ENCODE measurements around the gene LBX2.

DNA sequence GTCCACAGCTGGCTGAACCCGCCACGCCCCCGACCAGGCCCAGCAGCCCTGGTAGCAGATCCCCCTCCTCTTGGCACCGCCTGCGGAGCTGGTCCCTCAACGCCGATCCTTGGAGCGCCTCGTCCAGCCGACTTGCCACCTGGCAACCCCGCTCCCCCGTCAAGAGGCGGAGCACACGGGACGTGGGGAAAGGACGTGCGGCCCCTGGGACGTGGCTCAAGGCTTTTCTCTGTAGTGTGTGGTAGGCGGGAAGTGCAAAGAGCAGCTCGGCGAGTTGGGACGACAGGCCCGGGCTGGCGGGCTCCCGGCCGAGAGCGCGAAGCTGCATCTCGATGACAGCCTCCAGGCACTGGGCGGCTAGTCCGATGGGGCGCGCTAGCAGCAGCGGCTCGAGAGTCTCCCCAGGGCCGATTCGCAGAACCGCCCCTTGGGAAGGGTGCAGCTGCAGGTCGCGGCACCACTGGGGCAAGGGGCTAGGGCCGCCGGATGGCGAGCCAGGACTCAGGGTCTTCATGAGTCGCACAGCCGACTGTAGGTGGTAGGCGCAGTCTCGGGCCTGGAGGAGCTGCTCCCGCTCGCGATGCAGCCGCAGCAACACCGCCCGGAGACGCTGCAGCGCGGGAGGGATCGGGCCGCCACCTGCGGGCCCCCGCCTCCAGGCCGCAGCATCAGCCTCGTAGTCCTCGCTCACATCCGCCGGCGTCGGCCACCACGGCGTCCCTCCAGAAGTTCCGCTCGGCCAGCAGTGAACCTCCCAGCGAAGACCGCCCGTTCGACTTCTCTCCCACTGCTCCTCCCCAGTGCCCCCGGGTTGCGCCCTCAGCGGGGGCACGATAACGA lies 17.2 kb downstream of the LBX2 start:
- TF ChIP-seq EGR1 (IDR thresholded peaks at IDR 0.05; ENCODE audit: low read depth in 2 of 2) (no peak), TAF1 (conservative IDR thresholded peaks at IDR 0.05) (no peak), RAD21 (IDR thresholded peaks at IDR 0.05) (no peak), YY1 (IDR thresholded peaks at IDR 0.05) (no peak), GABPA (IDR thresholded peaks at IDR 0.05 in 1 of 2, conservative IDR thresholded peaks at IDR 0.05 in 1 of 2) (no peak)
- TF ChIP-seq, protein P1, sequence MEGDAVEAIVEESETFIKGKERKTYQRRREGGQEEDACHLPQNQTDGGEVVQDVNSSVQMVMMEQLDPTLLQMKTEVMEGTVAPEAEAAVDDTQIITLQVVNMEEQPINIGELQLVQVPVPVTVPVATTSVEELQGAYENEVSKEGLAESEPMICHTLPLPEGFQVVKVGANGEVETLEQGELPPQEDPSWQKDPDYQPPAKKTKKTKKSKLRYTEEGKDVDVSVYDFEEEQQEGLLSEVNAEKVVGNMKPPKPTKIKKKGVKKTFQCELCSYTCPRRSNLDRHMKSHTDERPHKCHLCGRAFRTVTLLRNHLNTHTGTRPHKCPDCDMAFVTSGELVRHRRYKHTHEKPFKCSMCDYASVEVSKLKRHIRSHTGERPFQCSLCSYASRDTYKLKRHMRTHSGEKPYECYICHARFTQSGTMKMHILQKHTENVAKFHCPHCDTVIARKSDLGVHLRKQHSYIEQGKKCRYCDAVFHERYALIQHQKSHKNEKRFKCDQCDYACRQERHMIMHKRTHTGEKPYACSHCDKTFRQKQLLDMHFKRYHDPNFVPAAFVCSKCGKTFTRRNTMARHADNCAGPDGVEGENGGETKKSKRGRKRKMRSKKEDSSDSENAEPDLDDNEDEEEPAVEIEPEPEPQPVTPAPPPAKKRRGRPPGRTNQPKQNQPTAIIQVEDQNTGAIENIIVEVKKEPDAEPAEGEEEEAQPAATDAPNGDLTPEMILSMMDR (IDR thresholded peaks at IDR 0.05; ENCODE audit: low read depth, low read length, missing input control) = no peak
